ENCODE measurements around the gene MEX3B.

GRCh38 chr15:82012908-82013307, 32.9 kb downstream of the MEX3B start:
- TF ChIP-seq POLR2A (IDR thresholded peaks at IDR 0.05; ENCODE audit: low read depth, low read length) (no peak), POLR2AphosphoS5 (IDR thresholded peaks at IDR 0.05; ENCODE audit: low read depth, low read length) (no peak)
